ENCODE data around the gene BCL6B. TPM values are rescaled to one million over a fixed set of nuclear protein-coding genes. Genes with fewer than 3 reads are reported as not detected.

Gene BCL6B
- total RNA-seq, 2 experiments from 2014 or later: not detected

GRCh38 chr17:7058831-7059447, 36.1 kb downstream of the BCL6B start:
- no peak overlapping the region for H3K4me2 ChIP-seq (ENCODE audit: low read length)
- H3K27ac ChIP-seq (ENCODE audit: low read depth, low read length, poor library complexity, severe bottlenecking): no peak overlapping the region
- no peak overlapping the region for H2AFZ ChIP-seq (ENCODE audit: low read length)
- H3K4me3 ChIP-seq (ENCODE audit: low read depth, low read length, poor library complexity, severe bottlenecking): no peak overlapping the region
- H3K79me2 ChIP-seq (ENCODE audit: insufficient read depth, low read depth, low read length): no peaks in the 10 kb centered on the region
- H3K9me2 ChIP-seq (ENCODE audit: insufficient read depth, low read length): no peaks in the 10 kb centered on the region
- H3K4me1 ChIP-seq (ENCODE audit: insufficient read depth, low read length, poor library complexity, severe bottlenecking): no peaks in the 10 kb centered on the region
- no peak for TF ChIP-seq EZH2phosphoT487 (IDR thresholded peaks at IDR 0.05; ENCODE audit: borderline replicate concordance, low read depth, low read length)
- TF ChIP-seq, protein P1, sequence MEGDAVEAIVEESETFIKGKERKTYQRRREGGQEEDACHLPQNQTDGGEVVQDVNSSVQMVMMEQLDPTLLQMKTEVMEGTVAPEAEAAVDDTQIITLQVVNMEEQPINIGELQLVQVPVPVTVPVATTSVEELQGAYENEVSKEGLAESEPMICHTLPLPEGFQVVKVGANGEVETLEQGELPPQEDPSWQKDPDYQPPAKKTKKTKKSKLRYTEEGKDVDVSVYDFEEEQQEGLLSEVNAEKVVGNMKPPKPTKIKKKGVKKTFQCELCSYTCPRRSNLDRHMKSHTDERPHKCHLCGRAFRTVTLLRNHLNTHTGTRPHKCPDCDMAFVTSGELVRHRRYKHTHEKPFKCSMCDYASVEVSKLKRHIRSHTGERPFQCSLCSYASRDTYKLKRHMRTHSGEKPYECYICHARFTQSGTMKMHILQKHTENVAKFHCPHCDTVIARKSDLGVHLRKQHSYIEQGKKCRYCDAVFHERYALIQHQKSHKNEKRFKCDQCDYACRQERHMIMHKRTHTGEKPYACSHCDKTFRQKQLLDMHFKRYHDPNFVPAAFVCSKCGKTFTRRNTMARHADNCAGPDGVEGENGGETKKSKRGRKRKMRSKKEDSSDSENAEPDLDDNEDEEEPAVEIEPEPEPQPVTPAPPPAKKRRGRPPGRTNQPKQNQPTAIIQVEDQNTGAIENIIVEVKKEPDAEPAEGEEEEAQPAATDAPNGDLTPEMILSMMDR (conservative IDR thresholded peaks at IDR 0.05; ENCODE audit: low read length): no peak
- no TSS peak for BruUV-seq (replicated peaks)
- no peaks in the 10 kb centered on the region for H4K20me1 ChIP-seq (ENCODE audit: insufficient read depth, low read length)
- DNase-seq (ENCODE audit: low spot score): no peak
- ChIA-PET POLR2A (no interaction called here), CTCF (ENCODE audit: unreplicated experiment) (no interaction called here)
- H3K36me3 ChIP-seq (ENCODE audit: insufficient read depth, low read length): no peaks in the 10 kb centered on the region
- intact Hi-C loops (cut with micrococcal nuclease; ENCODE audit: unreplicated experiment): no loop called here
- H3K9me3 ChIP-seq (ENCODE audit: low read length): no peaks in the 10 kb centered on the region

GRCh38 chr17:7060165-7060891, 37.5 kb downstream of the BCL6B start:
- Histone ChIP-seq H3K4me1 (ENCODE audit: insufficient read depth, low read length, poor library complexity, severe bottlenecking) (no peaks in the 10 kb centered on the region), H3K4me2 (ENCODE audit: low read length) (no peak overlapping the region), H3K27ac (ENCODE audit: low read depth, low read length, poor library complexity, severe bottlenecking) (no peak overlapping the region), H3K79me2 (ENCODE audit: insufficient read depth, low read depth, low read length) (no peaks in the 10 kb centered on the region), H2AFZ (ENCODE audit: low read length) (no peak overlapping the region), H3K9me2 (ENCODE audit: insufficient read depth, low read length) (no peaks in the 10 kb centered on the region), H3K9me3 (ENCODE audit: low read length) (no peaks in the 10 kb centered on the region), H3K4me3 (ENCODE audit: low read depth, low read length, poor library complexity, severe bottlenecking) (no peak overlapping the region), H3K36me3 (ENCODE audit: insufficient read depth, low read length) (no peaks in the 10 kb centered on the region), H4K20me1 (ENCODE audit: insufficient read depth, low read length) (no peaks in the 10 kb centered on the region)
- BruUV-seq (replicated peaks): no TSS peak
- ChIA-PET CTCF (ENCODE audit: unreplicated experiment) (no interaction called here), POLR2A (no interaction called here)
- TF ChIP-seq, protein P1 (conservative IDR thresholded peaks at IDR 0.05; ENCODE audit: low read length): no peak
- TF ChIP-seq EZH2phosphoT487 (IDR thresholded peaks at IDR 0.05; ENCODE audit: borderline replicate concordance, low read depth, low read length): no peak
- no peak for DNase-seq (ENCODE audit: low spot score)
- intact Hi-C loops (cut with micrococcal nuclease; ENCODE audit: unreplicated experiment): no loop called here
